Hindlimb muscle (tissue), 1 donor: ENCODE measurements around the gene IGSF6. TPM values are rescaled to one million over a fixed set of nuclear protein-coding genes. Genes with fewer than 3 reads are reported as not detected.

ENCODE experiments used
- DNase-seq: peaks from one replicate; pipeline ENCODE4 v3.0.0-alpha.2; 2013
- polyA plus RNA-seq: library from polyadenylated mRNA; unstranded; fragments of 120-200 nt; gene quantifications from one replicate; pipeline ENCODE4 v1.2.1, GENCODE V29; 2013; ENCODE audit not compliant: insufficient read length

The IGSF6 gene
- polyA plus RNA-seq, 1 donor = 4.5 TPM

GRCh38 chr16:21598701-21599121 lies 53.7 kb downstream of the IGSF6 start:
- peak; percentile 8 for DNase-seq

GRCh38 chr16:21598206-21598605 lies 54.2 kb downstream of the IGSF6 start:
- DNase-seq = no peak

GRCh38 chr16:21597561-21598030 lies 54.8 kb downstream of the IGSF6 start:
- no peak for DNase-seq

GRCh38 chr16:21593530-21594289 lies 58.7 kb downstream of the IGSF6 start:
- no peak for DNase-seq

GRCh38 chr16:21592191-21592590 lies 60.2 kb downstream of the IGSF6 start:
- no peak for DNase-seq

- DNase-seq = no peak
These were observed 61.6 kb downstream of the IGSF6 start for GRCh38 chr16:21590796-21591195.

- DNase-seq = no peak
These were observed 62.1 kb downstream of the IGSF6 start for GRCh38 chr16:21590287-21590686.

- DNase-seq = no peak
These were observed 62.9 kb downstream of the IGSF6 start for GRCh38 chr16:21589551-21589950.

Other genes with a start within 250 kb of the IGSF6 start
- 100 TPM for gene METTL9, start 53.0 kb downstream of the IGSF6 start, polyA plus RNA-seq
- 0.19 TPM for gene OTOA, start 11.4 kb upstream of the IGSF6 start, polyA plus RNA-seq
- 83.9 TPM for gene NPIPB4, start 205.1 kb upstream of the IGSF6 start, polyA plus RNA-seq